Measurements from ENCODE around the gene TNFRSF14.
"Not testable (repeated sequence)": the region's sequence is repeated elsewhere in the genome, so short reads cannot be mapped to it uniquely, and the experiment has no call there.

Gene TNFRSF14

DNA sequence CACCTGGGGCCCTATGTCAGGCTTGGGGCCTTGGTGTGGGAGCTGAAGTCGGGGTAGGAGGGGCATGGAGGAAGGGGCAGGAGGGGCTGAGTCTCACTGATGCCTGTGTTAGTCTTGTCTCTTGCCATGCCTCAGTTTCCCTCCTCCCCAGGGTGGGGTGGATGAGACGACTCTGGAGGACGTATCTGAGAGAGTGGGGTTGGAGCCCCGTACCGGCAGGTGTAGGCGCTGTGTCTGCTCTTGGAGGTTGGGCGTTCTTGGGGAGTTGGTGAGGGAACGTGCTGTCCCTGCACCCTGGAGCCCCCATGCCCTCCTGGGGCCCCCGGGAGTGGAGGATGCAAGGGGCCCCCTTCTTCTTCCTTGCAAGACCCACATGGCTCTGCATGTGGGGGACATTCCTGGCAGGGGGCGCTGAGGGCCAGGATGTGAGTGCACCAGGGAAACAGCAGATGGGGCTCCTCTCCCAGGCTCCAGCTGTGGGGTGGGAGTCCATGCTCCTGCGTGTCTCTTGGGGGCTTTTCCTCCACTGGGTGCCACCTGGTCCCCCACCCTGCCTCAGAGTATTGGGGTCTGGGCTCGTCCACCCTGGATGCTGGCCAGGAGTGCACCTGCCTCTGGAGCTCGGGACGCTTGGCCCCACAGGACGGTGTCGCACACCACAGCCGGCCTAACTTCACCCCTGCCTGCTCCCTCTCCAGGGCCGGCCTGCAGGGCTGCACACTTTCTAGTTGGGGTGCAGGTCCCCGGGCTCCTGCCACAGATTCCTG, 1.4 kb upstream of the TNFRSF14 start:
- DNase-seq = peak; percentile 70

DNA sequence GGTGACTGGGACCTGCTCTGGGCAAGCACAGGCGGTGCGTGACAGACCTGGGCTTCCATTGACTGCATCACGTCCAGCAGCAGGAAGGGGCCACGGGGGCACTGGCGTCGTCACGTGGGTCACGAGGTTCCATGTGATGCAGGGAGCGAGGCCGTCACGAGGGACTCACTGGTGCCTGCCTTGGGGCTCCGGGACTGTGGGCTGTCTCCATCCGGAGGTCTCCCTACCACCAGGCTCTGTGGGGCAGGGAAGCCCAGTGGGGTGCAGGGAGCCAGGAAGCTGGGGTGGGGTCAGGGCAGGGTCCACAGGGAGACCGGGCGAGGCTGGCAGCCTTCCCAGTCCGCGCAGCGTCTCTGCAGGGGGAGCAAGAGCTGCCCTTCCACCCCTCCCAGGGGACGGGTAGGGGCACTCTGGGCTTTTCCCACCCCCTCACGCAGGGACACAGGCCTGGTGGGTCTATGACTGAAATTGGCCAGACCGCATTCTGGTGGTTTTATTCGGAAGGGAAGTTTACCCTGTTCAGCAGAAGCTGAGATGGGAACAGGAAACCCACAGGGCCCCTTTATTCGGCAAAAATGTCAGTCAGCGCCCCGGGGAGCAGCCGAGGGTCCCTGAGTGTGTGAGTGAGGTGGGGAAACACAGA, 416 bp upstream of the TNFRSF14 start:
- DNase-seq = peak; percentile 86

DNA sequence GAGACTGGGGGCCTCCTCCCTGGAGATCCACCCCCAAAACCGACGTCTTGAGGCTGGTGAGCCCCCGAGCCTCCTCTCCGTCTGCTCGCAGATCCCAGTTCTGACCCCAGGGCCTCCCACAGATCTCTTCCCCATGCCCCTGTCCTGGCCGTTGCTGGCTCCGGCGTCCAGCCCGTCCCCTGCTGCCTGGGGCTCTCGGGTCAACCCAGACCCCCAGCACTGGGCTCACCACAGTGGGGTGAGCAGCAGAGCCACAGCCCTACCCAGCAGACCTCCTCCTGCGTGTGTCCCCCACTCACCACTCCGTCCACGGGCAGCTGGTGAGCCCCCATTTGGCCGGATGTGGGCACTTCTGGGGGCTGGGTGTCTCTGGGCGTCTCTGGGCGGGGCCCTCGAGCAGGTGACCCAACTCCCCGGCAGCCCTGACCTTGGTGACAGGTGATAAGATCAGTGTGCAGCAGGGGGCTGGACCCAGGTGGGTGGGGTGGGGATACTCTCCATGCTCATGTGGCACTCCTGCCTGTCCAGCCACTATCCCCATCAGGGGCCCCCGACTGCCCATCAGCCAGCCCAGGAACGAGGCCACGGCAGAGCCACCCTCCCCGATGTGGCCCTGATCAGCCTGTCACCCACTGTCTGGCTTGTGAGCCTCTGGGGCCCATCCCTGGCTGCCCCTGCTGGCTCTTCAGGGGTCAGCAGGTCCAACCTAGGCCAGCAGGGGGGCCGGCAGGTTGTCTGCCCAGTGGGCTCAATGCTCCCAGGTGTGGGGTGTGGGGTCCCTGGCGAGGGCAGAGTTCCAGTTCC, 709 bp downstream of the TNFRSF14 start:
- DNase-seq = peak; percentile 64

DNA sequence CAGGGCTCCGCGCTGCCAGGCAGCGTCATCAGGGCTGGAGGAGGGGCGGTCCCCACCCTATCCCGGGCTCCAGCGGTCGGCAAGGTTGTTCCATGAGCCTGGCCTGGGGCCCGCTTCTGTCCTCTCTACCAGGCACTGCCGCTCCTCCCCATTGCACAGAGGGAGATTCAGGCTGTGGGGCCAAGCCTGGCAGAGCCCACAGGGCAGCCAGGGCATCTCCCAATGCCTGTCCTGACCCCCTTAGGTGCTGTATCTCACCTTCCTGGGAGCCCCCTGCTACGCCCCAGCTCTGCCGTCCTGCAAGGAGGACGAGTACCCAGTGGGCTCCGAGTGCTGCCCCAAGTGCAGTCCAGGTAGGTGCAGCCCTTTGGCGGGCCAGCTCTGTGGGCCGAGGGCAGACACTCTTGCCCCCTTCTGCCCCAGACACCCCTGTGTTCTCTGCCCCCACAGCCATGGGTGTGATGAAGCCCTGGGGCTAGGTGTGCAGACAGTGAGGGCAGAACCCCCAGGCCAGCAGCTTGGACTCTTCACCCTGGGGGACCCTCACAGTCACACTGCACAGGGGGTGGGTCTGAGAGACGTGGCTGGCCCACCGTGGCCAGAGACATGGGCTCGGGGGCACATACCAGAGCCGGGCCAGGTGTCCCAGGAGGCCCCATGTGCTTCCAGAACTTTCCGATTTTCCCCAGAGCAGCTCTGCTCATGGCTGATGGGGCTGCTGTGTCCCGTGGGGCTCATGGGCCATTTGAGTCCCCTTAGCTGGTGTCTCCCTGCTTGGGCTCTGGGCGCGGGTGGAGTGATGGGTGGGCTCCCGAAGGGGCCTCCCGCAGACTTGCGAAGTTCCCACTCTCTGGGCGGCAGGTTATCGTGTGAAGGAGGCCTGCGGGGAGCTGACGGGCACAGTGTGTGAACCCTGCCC, 1.6 kb downstream of the TNFRSF14 start:
- no peak for DNase-seq

DNA sequence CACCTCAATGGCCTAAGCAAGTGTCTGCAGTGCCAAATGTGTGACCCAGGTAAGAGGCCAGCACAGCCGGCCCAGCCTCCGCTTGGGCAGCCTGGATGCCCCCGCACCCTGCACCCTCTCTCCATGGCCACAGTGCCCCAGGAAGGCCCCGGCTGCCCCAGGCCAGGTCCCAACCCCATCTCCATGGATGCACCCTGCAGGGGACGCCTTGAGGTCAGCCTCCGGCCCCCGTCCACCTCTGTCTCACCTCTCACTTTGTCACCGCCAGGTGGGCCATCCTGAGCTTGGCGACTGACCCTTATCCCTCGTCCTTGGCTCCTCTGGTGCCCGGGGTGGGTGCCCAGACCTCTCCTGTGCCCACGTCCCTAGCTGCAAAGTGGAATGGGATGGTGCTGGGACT, 2.2 kb downstream of the TNFRSF14 start:
- no peak for DNase-seq

DNA sequence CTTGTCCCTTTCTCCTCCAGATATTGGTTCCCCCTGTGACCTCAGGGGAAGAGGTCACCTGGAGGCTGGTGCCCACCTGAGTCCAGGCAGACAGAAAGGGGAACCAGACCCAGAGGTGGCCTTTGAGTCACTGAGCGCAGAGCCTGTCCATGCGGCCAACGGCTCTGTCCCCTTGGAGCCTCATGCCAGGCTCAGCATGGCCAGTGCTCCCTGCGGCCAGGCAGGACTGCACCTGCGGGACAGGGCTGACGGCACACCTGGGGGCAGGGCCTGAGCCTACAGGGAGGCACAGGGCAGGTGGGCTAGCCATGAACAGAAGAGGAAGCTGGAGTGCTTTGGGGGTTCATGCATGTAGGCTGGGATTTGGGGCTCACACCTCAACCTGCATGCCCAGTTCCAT, 2.7 kb downstream of the TNFRSF14 start:
- DNase-seq = no peak

DNA sequence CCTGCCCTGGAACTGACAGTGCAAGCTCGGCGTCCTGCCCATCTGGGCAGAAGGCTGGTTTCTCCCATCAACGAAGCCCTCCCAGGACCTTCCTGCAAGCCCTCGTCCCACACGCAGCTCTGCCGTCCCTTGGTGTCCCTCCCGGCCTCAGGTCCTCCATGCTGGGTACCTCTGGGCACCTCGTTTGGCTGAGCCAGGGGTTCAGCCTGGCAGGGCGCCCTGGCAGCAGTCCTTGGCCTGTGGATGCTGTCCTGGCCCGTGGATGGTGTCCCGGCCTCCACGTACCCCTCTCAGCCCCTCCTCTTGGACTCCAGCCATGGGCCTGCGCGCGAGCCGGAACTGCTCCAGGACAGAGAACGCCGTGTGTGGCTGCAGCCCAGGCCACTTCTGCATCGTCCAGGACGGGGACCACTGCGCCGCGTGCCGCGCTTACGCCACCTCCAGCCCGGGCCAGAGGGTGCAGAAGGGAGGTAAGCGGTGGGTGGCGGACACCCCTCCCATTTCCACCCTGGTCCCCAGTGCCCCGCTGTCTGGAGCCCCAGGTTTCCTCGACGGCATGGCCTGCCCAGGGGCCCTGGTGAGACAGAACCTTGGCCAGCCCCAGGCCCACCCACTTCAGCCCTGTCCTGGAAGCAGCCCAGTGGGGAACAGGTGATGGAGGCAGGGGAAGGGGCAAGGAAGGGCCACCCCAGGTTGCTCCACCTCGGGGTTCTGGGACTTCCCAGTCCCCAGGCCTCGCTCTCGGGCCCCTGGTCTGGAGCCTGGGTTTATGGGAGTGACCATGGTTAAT, 3.5 kb downstream of the TNFRSF14 start:
- DNase-seq = no peak

DNA sequence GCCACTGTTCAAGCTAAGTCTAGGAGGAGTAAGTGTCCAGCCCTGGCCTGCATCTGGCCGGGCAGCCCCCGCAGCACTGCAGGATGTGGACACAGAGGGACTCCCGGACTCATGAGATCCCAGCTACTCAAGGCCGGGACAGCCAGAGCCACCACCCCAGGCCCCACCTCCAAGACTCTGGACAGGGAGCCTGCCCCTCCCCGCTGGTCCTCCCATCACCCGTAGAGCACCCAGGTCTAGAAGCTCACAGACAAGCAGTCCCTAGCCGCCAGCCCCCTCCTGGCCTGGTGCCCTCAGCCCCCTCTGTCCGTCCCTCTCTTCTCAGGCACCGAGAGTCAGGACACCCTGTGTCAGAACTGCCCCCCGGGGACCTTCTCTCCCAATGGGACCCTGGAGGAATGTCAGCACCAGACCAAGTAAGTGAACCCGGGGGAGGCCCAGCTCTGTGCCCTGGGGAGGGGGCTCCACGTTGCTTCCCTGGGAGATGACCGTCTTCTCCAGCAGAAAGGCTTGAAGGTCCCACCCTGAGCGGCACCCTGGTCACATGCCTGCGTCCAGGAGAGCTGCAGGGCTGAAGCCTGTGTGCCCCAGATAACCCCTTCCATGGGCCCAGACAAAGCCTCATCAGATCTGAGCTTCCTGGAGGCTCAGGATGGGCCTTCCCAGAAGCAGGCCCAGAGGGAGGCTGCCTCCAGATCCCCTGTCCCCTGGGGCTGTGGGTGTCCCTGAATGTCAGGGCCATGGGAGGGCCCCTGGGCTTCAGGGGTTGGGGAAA, 4.3 kb downstream of the TNFRSF14 start:
- DNase-seq = no peak

DNA sequence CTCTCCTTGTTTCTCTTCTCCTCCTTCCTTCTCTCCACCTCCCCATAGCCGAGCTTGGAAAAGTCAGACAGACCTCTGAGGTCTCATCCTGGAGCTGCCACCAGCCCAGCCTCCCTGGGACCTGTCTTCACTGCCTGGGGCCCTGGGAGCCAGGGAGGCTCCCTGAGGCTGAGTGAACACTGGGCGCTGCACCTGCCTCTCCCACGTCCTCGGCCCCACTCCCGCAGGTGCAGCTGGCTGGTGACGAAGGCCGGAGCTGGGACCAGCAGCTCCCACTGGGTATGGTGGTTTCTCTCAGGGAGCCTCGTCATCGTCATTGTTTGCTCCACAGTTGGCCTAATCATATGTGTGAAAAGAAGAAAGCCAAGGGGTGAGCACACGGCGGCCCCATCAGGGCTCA, 5.3 kb downstream of the TNFRSF14 start:
- DNase-seq = no peak

DNA sequence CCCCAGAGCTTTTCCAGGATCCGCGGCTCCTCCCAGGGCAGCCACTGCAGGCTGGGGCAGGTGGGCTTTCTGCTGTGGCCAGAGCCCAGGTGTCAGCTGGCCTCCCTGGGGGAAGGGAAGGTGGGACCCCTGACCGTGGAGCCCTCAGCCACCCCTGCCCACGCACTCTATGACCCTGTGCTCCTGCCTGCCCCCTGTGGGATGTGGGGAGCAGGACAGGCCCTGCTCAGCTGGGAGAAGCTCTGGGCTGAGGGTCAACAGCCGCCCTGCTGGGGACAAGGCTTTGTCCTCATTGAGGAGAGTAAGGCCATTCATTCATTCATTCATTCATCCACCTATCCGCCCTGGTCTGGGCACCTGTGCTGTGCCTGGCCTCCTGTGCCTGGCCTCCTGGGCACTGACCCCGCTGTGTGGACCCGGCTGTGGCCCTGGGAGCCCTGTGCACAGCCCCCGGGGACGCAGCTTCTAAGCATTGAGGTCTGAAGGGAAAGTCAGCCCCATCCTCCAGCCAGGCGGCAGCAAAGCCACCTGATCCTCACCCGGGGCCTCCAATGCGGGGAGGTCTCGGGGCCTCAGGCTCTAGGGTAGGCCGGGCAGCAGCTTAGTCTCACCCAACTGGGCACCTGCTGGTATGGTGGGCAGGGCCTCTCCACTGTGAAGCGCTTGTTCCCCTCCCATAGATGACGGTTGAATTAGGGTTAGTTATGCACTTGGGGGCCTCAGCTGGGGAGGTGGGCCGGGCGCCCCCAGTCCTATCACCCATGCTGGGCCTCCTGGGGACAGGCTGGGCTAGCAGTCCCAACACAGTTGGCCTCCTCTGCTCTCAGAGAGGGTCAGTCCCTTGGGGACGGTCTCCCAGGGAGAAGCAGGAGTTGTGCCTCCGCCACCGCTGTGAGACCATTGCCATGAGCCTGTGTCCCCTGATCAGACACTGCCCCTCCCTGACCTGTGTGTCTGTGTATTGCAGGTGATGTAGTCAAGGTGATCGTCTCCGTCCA, 6.0 kb downstream of the TNFRSF14 start:
- DNase-seq = peak; percentile 58

DNA sequence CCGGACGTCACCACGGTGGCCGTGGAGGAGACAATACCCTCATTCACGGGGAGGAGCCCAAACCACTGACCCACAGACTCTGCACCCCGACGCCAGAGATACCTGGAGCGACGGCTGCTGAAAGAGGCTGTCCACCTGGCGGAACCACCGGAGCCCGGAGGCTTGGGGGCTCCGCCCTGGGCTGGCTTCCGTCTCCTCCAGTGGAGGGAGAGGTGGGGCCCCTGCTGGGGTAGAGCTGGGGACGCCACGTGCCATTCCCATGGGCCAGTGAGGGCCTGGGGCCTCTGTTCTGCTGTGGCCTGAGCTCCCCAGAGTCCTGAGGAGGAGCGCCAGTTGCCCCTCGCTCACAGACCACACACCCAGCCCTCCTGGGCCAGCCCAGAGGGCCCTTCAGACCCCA, 7.0 kb downstream of the TNFRSF14 start:
- DNase-seq = no peak

DNA sequence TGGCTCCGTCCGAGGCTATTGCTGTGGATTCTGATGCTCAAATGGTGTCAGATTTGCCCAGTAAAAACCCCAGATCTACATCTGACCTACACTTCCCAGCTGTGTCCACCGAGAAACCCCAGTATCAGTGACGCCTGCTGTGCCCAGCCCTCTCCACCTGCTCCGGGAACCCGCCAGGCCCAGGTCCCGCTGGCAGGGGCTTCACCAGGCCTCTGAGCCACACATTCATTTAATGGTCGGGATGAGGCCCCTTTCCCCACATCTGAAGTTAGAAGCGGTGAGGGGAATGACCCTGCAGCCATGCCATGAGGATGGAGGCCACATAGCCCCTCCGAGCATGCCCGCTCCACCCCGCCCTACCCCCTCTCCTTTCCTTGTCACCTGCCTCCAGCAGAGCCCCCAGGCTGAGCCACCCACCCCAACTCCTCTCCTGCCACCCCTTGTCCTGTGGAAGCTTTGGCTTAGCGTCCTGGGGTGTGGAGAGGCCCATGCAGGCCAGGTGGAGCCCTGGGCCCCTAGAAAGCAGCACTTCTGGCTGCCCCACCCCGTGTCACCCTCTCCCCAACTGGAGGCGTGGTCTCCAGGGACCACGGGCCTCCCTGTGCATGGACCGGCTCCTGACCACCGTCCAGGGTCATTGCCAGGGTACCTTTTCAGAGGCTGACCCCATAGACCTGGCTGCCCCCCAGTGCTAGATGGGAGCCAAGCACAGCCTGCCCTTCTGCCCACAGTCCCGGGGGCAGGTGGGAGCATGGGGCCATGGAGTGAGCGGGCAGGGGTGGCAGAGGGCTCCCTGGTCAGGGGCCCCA, 8.0 kb downstream of the TNFRSF14 start:
- no peak for DNase-seq

DNA sequence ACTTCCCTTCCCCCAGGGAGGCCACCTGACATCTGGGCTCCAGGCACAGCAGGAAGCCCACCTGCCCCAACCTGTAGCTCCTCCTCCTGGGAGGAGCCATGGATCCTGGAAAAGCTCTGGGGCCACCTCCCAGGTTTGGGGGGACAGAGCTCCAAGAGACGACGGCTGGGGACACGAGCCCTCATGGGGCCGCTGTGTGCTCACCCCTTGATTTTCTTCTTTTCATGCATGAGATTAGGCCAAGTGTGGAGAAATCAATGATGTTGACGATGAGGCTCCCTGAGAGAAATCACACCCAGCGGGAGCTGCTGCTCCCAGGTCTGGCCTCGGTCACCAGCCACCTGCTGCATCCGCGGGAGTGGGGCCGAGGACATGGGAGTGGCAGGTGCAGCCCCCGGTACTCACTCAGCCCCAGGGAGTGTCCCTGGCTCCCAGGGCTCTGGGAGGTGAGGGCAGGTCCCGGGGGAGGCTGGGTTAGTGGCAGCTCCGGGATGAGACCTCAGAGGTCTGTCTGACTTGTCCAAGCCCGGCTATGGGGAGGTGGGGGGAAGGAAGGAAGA, 8.7 kb downstream of the TNFRSF14 start:
- DNase-seq = no peak

DNA sequence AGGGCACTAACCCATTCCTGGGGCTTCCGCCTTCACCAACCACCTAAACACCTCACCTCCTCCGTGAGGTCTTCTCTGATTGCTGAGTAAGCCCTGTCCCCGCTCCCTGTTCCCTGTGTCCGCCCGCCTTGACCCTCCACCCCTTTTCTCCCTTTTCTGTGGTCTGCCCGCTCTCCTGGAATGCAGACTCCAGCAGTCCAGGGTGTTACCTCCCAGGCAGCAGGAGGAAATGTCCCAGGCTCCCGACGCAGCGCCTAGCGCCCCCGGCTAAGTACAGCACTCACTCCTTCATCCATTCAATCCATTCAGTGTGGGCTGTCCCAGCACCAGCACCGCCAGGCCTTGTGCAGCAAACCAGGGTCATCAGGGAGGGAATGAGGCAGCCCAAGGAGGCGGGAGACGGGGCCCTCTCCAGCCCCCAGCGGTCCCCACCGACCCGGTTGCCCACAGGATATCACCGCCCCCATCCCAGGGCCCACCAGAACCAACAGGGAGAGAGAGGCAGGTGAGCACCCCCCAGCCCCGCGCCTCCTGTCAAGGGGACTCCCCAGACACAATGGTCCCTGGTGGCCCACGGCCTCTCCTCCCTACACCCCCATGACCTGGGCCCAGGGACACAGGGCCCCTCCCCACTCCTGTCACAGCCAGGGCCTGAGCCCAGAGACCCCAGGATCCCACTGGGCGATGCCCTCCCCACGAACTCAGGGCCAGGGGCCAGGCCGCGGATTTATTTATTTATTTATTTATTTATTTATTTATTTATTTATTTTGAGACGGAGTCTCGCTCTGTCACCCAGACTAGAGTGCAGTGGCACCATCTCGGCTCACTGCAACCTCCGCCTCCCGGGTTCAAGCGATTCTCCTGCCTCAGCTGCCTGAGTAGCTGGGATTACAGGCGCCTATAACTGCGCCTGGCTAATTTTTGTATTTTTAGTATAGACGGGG, 10.2 kb downstream of the TNFRSF14 start:
- no peak for DNase-seq

DNA sequence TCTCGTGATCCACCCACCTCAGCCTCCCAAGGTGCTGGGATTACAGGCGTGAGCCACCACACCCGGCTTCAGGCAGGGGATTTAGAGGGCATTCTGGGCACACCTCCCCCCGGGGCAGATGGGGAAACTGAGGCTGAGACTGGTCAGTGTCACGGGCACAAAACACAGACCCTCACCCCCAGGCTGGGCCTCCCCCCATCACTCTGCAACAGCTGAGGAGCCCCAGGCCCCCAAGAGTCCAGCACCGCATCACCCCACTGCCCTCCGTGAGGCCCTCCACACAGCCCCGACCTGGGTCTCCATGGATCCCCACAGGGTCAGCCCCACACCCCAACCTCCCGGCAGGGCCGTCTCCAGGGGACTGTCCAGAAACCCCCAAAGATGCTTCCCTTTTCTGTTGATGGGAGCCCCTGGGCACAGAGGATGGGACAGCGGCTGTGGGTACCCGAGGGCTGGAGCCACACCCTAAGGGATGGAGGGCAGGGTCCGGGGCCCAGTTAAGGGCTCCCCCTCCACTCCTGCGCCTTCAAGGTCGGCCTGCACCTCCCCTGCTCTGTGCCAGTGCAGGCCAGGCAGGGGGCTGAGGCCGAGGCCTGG, 11.0 kb downstream of the TNFRSF14 start:
- no peak for DNase-seq

DNA sequence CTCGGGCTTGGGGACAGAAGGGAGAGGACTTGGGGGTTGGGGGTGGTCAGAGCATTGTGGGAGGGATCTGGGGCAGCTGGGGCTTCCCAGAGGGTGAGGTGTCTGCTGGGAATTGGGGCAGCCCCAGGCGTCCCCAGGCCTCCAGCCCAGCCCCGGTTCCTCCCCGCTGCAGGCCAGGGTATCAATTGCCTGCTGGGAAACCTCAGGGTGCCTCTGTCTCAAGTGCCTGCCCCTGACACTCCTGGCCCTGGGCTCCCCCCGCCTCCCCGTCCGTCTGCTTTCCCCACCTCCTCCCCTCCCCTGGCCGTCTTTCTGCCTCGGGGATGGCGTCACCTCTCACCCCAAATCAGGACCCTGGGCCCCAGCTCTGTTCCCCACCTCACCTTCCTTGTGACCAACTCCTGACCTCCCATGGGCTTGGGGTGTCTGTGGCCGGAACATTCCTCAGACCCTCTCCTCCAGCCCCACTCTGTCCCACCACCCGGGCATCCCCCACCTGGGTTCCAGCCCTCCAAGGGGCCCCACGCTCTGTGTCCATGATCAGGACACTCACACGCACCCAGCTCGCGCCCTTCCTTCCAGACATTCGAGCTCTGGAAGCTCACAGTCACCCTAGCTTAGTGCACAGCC, 12.1 kb downstream of the TNFRSF14 start:
- DNase-seq = not testable (repeated sequence)
